AG10803 (cell line): Measurements from ENCODE around the gene C19orf25.

Experiments used
- DNase-seq: peaks from one replicate; pipeline ENCODE4 v3.0.0; 2010; ENCODE audit warnings: low read depth
- H3K4me3 ChIP-seq: 2 replicates; pipeline ENCODE4 v1.5.1; 2011; ENCODE audit warnings: mild to moderate bottlenecking, low read length, control low read depth
- TF ChIP-seq, protein P1 (sequence below): conservative IDR thresholded peaks from 2 replicates; pipeline ENCODE4 v1.5.1; 2011; ENCODE audit warnings: mild to moderate bottlenecking, low read length, control low read depth, inconsistent platforms

Gene C19orf25

DNA sequence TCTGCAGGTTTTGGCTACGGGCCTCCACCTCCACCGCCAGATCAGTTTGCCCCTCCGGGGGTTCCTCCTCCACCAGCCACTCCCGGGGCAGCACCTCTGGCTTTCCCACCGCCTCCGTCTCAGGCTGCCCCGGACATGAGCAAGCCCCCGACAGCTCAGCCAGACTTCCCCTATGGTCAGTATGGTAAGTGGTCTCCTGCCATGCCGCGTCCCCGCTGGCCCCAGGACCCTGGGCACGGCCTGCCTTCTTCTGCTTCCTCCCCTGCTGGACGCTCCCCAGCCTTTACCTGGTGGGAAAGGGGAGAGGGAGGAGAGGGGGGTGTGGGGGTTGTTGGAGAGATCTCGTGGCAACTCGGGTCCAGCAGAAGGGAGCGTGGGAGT lies 46.5 kb downstream of the C19orf25 start:
- H3K4me3 ChIP-seq = no peak overlapping the region
- TF ChIP-seq, protein P1, sequence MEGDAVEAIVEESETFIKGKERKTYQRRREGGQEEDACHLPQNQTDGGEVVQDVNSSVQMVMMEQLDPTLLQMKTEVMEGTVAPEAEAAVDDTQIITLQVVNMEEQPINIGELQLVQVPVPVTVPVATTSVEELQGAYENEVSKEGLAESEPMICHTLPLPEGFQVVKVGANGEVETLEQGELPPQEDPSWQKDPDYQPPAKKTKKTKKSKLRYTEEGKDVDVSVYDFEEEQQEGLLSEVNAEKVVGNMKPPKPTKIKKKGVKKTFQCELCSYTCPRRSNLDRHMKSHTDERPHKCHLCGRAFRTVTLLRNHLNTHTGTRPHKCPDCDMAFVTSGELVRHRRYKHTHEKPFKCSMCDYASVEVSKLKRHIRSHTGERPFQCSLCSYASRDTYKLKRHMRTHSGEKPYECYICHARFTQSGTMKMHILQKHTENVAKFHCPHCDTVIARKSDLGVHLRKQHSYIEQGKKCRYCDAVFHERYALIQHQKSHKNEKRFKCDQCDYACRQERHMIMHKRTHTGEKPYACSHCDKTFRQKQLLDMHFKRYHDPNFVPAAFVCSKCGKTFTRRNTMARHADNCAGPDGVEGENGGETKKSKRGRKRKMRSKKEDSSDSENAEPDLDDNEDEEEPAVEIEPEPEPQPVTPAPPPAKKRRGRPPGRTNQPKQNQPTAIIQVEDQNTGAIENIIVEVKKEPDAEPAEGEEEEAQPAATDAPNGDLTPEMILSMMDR = no peak
- DNase-seq = no peak

DNA sequence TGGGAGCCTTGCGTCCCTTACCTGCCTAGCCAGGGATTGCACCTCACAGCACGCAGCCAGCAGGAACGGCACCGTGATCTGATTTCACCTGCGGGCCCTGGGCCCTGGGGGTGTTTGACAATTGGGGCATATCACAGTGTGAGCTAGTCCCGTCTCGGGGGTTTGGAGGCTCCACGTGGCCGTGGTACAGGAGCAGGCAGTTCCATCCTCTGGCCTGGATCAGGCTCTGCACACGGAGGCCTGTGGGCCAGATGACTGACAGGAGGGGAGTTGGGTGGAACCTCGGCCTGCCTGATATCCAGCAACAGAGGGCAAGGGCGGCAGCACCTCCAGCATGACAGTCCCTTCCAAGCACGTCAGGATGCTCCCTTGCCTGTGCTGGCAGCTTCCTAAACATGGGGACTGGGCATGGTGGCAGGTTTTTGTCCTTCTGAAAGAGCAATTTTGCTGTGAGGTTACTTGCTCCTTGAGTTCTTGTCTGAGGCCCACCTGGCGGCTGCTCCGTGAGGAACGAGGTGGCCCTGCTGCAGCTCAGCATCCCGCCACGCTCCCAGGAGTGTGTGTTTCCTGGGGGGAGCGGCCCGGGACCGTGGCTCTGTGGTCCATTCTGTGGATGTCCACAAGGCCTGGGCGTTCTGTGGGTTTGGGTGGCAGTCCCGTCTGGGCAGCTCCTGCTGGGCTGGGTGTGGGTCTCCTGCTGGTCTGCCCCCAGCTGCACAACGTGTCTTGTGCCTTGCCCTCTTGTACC lies 47.1 kb downstream of the C19orf25 start:
- TF ChIP-seq, protein P1 = no peak
- no peak overlapping the region for H3K4me3 ChIP-seq
- no peak for DNase-seq

DNA sequence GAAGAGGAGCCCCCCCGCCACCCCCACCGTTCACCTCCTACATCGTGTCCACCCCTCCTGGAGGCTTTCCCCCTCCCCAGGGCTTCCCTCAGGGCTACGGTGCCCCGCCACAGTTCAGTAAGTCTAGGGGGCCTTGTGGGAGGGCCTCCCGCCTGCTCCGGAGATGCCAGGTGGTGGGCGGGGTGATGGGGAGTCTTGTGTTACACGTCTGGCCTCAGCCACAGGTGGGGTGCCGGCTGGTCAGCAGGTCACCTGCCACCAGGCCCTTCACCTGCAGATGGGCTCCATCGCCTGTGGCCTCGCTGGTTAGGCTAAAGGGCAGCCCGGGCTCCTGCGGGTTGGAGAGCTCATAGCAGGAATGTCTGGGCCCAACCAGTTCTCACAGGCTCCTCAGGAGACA lies 48.8 kb downstream of the C19orf25 start:
- DNase-seq = no peak
- H3K4me3 ChIP-seq = no peak overlapping the region
- TF ChIP-seq, protein P1 = no peak

DNA sequence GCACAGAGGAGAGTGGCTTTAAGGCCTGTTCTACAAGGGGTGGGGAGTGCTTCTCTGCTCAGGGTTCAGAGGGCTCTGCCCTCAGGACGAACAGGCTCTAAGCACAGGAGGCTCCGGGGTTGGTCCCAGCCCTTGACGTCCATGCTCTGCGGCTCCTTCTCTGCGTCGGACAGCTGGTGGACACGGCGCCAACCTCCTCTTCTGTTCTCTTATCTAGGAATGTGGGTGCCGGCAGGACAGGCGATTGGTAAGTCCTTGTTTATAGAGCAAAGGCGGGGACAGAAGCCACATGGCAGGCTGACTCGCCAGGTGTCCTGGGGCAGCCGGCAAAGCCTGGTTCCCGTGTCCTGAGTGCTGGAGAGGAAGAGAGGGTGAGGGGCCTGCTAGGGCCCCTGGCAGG lies 49.3 kb downstream of the C19orf25 start:
- DNase-seq = no peak
- TF ChIP-seq, protein P1 = no peak
- no peak overlapping the region for H3K4me3 ChIP-seq

DNA sequence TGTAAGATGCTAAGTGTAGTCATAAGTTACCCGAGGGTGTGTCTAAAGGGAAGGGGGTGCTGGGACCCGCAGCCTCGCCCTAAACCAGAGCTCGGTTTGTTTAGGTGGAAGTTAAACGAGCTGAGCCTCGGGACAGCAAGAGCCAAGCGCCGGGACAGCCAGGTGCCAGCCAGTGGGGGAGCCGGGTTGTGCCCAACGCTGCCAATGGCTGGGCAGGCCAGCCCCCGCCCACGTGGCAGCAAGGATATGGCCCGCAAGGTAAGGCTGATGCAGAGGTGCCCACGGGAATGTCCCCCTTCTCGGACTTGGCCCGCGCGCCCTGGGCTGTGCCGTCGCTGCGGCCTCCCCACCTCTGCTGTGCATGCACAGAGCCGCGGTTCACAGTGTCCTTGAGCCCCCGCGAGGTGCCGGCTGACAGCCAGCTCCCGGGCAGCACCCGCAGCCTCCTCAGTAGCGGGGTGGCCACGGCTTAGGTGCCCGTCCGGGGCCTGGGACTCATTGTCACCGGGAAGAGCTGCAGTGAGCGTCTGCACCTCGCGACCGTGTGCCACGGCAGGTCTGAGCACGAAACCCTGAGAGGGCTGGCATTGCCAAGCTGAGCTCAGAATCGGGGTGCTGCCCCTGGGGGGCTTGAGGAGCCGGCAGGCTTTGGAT lies 50.1 kb downstream of the C19orf25 start:
- H3K4me3 ChIP-seq = no peak overlapping the region
- TF ChIP-seq, protein P1 = no peak
- no peak for DNase-seq

DNA sequence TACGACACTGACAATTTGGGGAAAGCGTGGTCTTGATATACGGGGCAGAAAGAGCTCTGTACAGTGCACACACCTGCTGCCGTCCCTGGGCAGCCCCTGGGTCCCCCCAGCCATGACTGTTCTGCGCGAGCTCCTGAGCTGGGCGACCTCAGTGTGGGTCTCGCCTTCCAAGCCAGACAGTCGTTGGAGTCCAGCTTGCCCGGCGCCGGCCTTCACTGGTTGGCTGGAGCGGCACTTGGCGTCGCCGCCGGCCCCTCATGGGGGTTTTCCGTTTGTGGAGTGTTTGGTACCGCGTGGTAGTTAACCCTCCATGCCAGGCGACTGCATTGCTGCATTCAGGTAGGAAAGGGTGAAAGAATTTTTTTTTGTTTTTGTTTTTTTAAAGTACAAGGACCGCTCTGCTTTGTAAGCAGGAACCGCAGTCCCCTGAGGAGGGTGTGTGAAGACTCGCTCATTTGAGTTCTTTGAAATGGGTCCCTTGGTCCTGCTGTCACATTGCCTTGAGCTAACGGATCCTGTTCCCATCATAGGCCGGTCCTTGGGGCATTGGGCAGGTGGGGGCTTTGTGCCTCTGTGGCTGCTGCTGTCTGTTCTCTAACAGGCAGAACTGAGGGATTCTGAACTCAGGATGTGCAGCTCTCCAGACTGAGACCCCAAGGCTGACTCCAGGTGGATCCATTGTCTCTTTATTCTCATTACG lies 51.6 kb downstream of the C19orf25 start:
- no peak for DNase-seq
- TF ChIP-seq, protein P1 = no peak
- no peak overlapping the region for H3K4me3 ChIP-seq
